Panc1 (cell line): ENCODE data around the gene MTHFSD. TPM values are rescaled to one million over a fixed set of nuclear protein-coding genes. Genes with fewer than 3 reads are reported as not detected.

ENCODE experiments used
- ATAC-seq: fragments of 200-7000 bp; cut with Tn5 transposase; 2 replicates; pipeline ENCODE4 v1.9.1; 2020; ENCODE audit warnings: mild to moderate bottlenecking, moderate library complexity
- BruUV-seq: library from RNA; stranded (reverse); fragments of 400-500 nt; replicated peaks from 2 replicates; lab custom pipeline; 2021; lab: Mats Ljungman, UMichigan
- CTCF ChIA-PET: fragments of 300-600 bp; sonication (Branson Sonifier 250); formaldehyde crosslinking; loops from one replicate; lab custom pipeline; 2022; ENCODE audit warnings: antibody characterized with exemption; lab: Charles Lee
- POLR2A ChIA-PET: fragments of 300-600 bp; sonication (Branson Sonifier 250); formaldehyde crosslinking; loops from one replicate; lab custom pipeline; 2022; ENCODE audit warnings: antibody characterized with exemption; lab: Charles Lee
- DNase-seq: peaks from one replicate; pipeline ENCODE4 v3.0.0-alpha.2; 2010; ENCODE audit warnings: low read depth, low spot score
- H3K27ac ChIP-seq: 2 replicates; pipeline ENCODE4 v1.5.1; 2011; ENCODE audit warnings: mild to moderate bottlenecking, low read length, inconsistent platforms
- H3K27me3 ChIP-seq: fragments of 200-500 bp; sonication (Bioruptor generic); 2 replicates; pipeline ENCODE4 v1.6.0; 2014; ENCODE audit warnings: low read length, inconsistent platforms; ENCODE audit not compliant: control insufficient read depth, insufficient read depth
- H3K36me3 ChIP-seq: fragments of 200-500 bp; sonication (Bioruptor generic); 2 replicates; pipeline ENCODE4 v1.5.1; 2014; ENCODE audit warnings: inconsistent platforms, mild to moderate bottlenecking, low read length, moderate library complexity; ENCODE audit not compliant: control insufficient read depth, insufficient read depth
- H3K4me1 ChIP-seq: 2 replicates; pipeline ENCODE4 v1.5.1; 2011; ENCODE audit warnings: inconsistent platforms, mild to moderate bottlenecking, low read length, moderate library complexity; ENCODE audit not compliant: control insufficient read depth, insufficient read depth
- H3K4me3 ChIP-seq, 2 experiments: 2 replicates each; pipeline ENCODE4 v1.5.1; 2011 to 2012; ENCODE audit warnings: low read depth in 2 of 2, low read length in 2 of 2, mild to moderate bottlenecking in 2 of 2, inconsistent platforms in 1 of 2, moderate library complexity in 1 of 2
- H3K9me3 ChIP-seq: fragments of 200-500 bp; sonication (Bioruptor generic); 2 replicates; pipeline ENCODE4 v1.5.1; 2014; ENCODE audit warnings: low read depth, mild to moderate bottlenecking, inconsistent platforms, low read length, moderate library complexity; ENCODE audit not compliant: control insufficient read depth, insufficient read depth
- CTCF ChIP-seq: fragments of 450-650 bp; IDR thresholded peaks from 2 replicates; pipeline ENCODE4 v1.5.1; 2017; ENCODE audit warnings: mild to moderate bottlenecking
- POLR2AphosphoS5 ChIP-seq: IDR thresholded peaks from 2 replicates; pipeline ENCODE4 v1.6.1; 2012; ENCODE audit warnings: mild to moderate bottlenecking, low read depth, low read length, moderate library complexity
- REST ChIP-seq, 2 experiments: IDR thresholded peaks; 2 replicates each; pipeline ENCODE4 v1.6.1; 2011 to 2012; ENCODE audit warnings: low read depth in 2 of 2, control low read depth in 1 of 2, low read length in 1 of 2, mild to moderate bottlenecking in 1 of 2, moderate library complexity in 1 of 2; ENCODE audit not compliant: insufficient read depth in 1 of 2
- SIN3A ChIP-seq: IDR thresholded peaks from 2 replicates; pipeline ENCODE4 v1.6.1; 2012; ENCODE audit warnings: low read depth, mild to moderate bottlenecking, low read length, moderate library complexity, borderline replicate concordance; ENCODE audit not compliant: insufficient read depth
- TCF7L2 ChIP-seq: IDR thresholded peaks from 2 replicates; pipeline ENCODE4 v1.6.1; 2011; ENCODE audit warnings: mild to moderate bottlenecking, low read depth, low read length, inconsistent platforms
- in situ Hi-C: cut with HindIII; loops from 2 replicates; pipeline ENCODE4 v1.10.0; 2016; ENCODE audit warnings: low sequenced_read_pairs, low pct_unique_long_range_greater_than_20kb
- intact Hi-C: fragments of 100-400 bp; cut with micrococcal nuclease; formaldehyde crosslinking; loops from one replicate; pipeline ENCODE4 v1.10.0; 2022; ENCODE audit not compliant: unreplicated experiment
- total RNA-seq: library from RNA; stranded (reverse); gene quantifications from one replicate; pipeline ENCODE4 v1.2.1, GENCODE V29; 2021; ENCODE audit not compliant: unreplicated experiment

MTHFSD gene
- total RNA-seq, 1 experiment from 2014 or later, result 16.5 TPM

- Histone ChIP-seq H3K4me3 (no peak overlapping the region), H3K4me1 (no peaks in the 10 kb centered on the region), H3K27ac (no peak overlapping the region), H3K27me3 (peaks cover 4% of the 10 kb centered on the region; the same call in 1 of the 2 replicates), H3K36me3 (peaks cover 4% of the 10 kb centered on the region; the same call in 1 of the 2 replicates), H3K9me3 (no peaks in the 10 kb centered on the region)
- ChIA-PET POLR2A (interaction anchor here (0.6 kb wide), 1 partner anchor 196 kb away, joined by 7 read pairs; no protein-coding TSS in a partner anchor), CTCF (no interaction called here)
- intact Hi-C loops, result no loop called here
- DNase-seq, result no peak
- BruUV-seq, result no TSS peak
- TF ChIP-seq POLR2AphosphoS5, result no peak
- no peak for TF ChIP-seq REST (IDR thresholded peaks at IDR 0.05; ENCODE audit: insufficient read depth in 1 of 2, low read depth in 2 of 2, low read length in 1 of 2)
- TF ChIP-seq TCF7L2, result no peak
- TF ChIP-seq CTCF, result no peak
- TF ChIP-seq SIN3A, result no peak
- ATAC-seq, result no peak
- in situ Hi-C loops, result no loop called here
These were observed 41.4 kb downstream of the MTHFSD start for GRCh38 chr16:86513471-86514277.

- no TSS peak for BruUV-seq
- ChIA-PET POLR2A (no interaction called here), CTCF (no interaction called here)
- H3K9me3 ChIP-seq, result no peaks in the 10 kb centered on the region
- H3K27me3 ChIP-seq, result peaks cover 4% of the 10 kb centered on the region; the same call in 1 of the 2 replicates
- H3K4me1 ChIP-seq, result no peaks in the 10 kb centered on the region
- no peak overlapping the region for H3K4me3 ChIP-seq
- H3K27ac ChIP-seq, result no peak overlapping the region
- in situ Hi-C loops, result no loop called here
- TF ChIP-seq TCF7L2 (no peak), SIN3A (no peak), POLR2AphosphoS5 (no peak), CTCF (no peak), REST (IDR thresholded peaks at IDR 0.05; ENCODE audit: insufficient read depth in 1 of 2, low read depth in 2 of 2, low read length in 1 of 2) (no peak)
- ATAC-seq (no peak), DNase-seq (no peak)
- peaks cover 4% of the 10 kb centered on the region; the same call in 1 of the 2 replicates for H3K36me3 ChIP-seq
- intact Hi-C loops, result no loop called here
These were observed 42.1 kb downstream of the MTHFSD start for GRCh38 chr16:86512860-86513470.
